Karpas-422 (cell line): Measurements from ENCODE around the gene IL13. TPM values are rescaled to one million over a fixed set of nuclear protein-coding genes. Genes with fewer than 3 reads are reported as not detected.

Experiments
- DNase-seq: peaks from one replicate; pipeline ENCODE4 v3.0.0-alpha.2; 2015
- H2AFZ ChIP-seq: fragments of 200-600 bp; sonication (generic); 2 replicates; pipeline ENCODE4 v1.6.1; 2014; ENCODE audit warnings: antibody characterized with exemption, low read length, mixed read lengths
- H3K27ac ChIP-seq: fragments of 200-600 bp; sonication (generic); 2 replicates; pipeline ENCODE4 v1.5.1; 2014; ENCODE audit warnings: mild to moderate bottlenecking, low read length, moderate library complexity
- H3K27me3 ChIP-seq: fragments of 200-600 bp; sonication (generic); 2 replicates; pipeline ENCODE4 v1.6.1; 2014; ENCODE audit warnings: low read length, mixed read lengths
- H3K36me3 ChIP-seq: fragments of 200-600 bp; sonication (generic); 2 replicates; pipeline ENCODE4 v1.6.1; 2014; ENCODE audit warnings: low read length, mixed read lengths; ENCODE audit not compliant: insufficient read depth
- H3K4me1 ChIP-seq: fragments of 200-600 bp; sonication (generic); 2 replicates; pipeline ENCODE4 v1.6.1; 2014; ENCODE audit warnings: mild to moderate bottlenecking, low read length, mixed read lengths
- H3K4me2 ChIP-seq: fragments of 200-600 bp; sonication (generic); 2 replicates; pipeline ENCODE4 v1.6.1; 2014; ENCODE audit warnings: low read length, low read depth, mild to moderate bottlenecking; ENCODE audit not compliant: poor library complexity, severe bottlenecking
- H3K4me3 ChIP-seq: fragments of 200-600 bp; sonication (generic); 2 replicates; pipeline ENCODE4 v1.5.1; 2014; ENCODE audit warnings: mild to moderate bottlenecking, antibody characterized with exemption, low read length, mixed read lengths
- H3K79me2 ChIP-seq: fragments of 200-600 bp; sonication (generic); 2 replicates; pipeline ENCODE4 v1.6.1; 2014; ENCODE audit warnings: mild to moderate bottlenecking, low read length, mixed read lengths
- H3K9ac ChIP-seq: fragments of 200-600 bp; sonication (generic); 2 replicates; pipeline ENCODE4 v1.6.0; 2014; ENCODE audit warnings: low read length
- H3K9me2 ChIP-seq: fragments of 200-600 bp; sonication (generic), shearing (Covaris generic); replicated peaks from 2 replicates; pipeline ENCODE4 v1.6.0; 2014; ENCODE audit warnings: mild to moderate bottlenecking, low read length, moderate library complexity; ENCODE audit not compliant: insufficient read depth
- H3K9me3 ChIP-seq: fragments of 300-700, 200-600 bp; sonication (generic); 2 replicates; pipeline ENCODE4 v1.6.1; 2014; ENCODE audit warnings: low read length, mixed read lengths
- H4K20me1 ChIP-seq: fragments of 200-600 bp; sonication (generic); 2 replicates; pipeline ENCODE4 v1.6.1; 2014; ENCODE audit warnings: mild to moderate bottlenecking, antibody characterized with exemption, low read length, low read depth; ENCODE audit not compliant: insufficient read depth
- total RNA-seq: library from RNA; depleted of rRNA; stranded (reverse); fragments of >200 nt; shearing (Covaris generic); gene quantifications from 2 replicates; pipeline ENCODE4 v1.2.3, GENCODE V29; 2014; ENCODE audit warnings: low replicate concordance

Gene IL13
- total RNA-seq, 1 experiment from 2014 or later = not detected

- Histone ChIP-seq H3K4me2 (no peak overlapping the region), H3K27me3 (no peaks in the 10 kb centered on the region), H3K9me3 (no peaks in the 10 kb centered on the region), H4K20me1 (no peaks in the 10 kb centered on the region), H3K27ac (no peak overlapping the region), H2AFZ (no peak overlapping the region), H3K9me2 (no peaks in the 10 kb centered on the region), H3K4me3 (no peak overlapping the region), H3K79me2 (no peaks in the 10 kb centered on the region), H3K9ac (no peak overlapping the region), H3K4me1 (peaks cover 29% of the 10 kb centered on the region), H3K36me3 (no peaks in the 10 kb centered on the region)
- no peak for DNase-seq
These were observed 669 bp downstream of the IL13 start for GRCh38 chr5:132658381-132659302.

- Histone ChIP-seq H3K36me3 (no peaks in the 10 kb centered on the region), H3K79me2 (no peaks in the 10 kb centered on the region), H3K27me3 (no peaks in the 10 kb centered on the region), H3K4me2 (no peak overlapping the region), H3K27ac (no peak overlapping the region), H3K9ac (no peak overlapping the region), H3K4me3 (no peak overlapping the region), H3K9me3 (no peaks in the 10 kb centered on the region), H3K9me2 (no peaks in the 10 kb centered on the region), H3K4me1 (peaks cover 31% of the 10 kb centered on the region), H2AFZ (no peak overlapping the region; the same call in 1 of the 2 replicates), H4K20me1 (no peaks in the 10 kb centered on the region)
- DNase-seq = no peak
These were observed 1.9 kb downstream of the IL13 start for GRCh38 chr5:132659598-132660493.

DNA sequence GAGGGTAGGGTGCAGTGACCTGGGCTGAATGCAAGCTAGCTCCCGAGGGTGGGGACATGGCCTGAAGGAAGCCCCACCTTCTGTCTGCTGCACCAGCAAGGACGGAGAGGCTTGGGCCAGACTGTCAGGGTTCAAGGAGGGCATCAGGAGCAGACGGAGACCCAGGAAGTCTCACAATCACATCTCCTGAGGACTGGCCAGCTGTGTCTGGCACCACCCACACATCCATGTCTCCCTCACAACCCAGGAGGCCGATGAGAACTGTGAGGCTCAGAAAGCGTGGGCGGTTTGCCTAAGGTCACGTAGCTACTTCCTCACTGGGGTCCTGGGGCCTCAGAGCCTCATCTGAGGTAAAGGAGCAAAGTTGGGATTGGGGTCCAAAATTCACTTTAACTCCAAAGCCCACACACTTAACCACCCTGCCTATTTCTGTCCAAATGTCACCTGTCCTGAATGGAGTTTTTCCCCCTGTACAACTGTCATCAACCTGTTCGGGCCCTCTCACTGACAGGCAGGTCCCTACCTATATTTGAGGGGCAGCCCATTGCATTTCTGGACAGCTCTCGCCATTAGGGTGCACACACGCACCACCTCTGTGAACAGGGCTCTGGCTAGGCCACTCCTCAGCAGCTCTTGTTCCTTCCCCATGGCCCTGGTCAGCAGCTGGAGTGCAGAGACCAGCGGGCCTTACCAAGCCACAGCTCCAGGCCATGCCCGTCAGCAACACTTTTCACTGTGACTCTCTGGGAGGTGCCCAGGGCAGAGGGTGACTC, 3.4 kb downstream of the IL13 start:
- no peaks in the 10 kb centered on the region for H3K27me3 ChIP-seq
- H3K27ac ChIP-seq = no peak overlapping the region
- DNase-seq = no peak
- peaks cover 31% of the 10 kb centered on the region for H3K4me1 ChIP-seq
- no peaks in the 10 kb centered on the region for H3K9me2 ChIP-seq
- no peaks in the 10 kb centered on the region for H3K79me2 ChIP-seq
- H3K4me3 ChIP-seq = no peak overlapping the region; the same call in 1 of the 2 replicates
- H3K36me3 ChIP-seq = no peaks in the 10 kb centered on the region
- H2AFZ ChIP-seq = peak overlapping the region; percentile 26; the same call in 1 of the 2 replicates
- H3K9me3 ChIP-seq = no peaks in the 10 kb centered on the region
- peak overlapping the region; percentile 15; the same call in 1 of the 2 replicates for H3K9ac ChIP-seq
- H3K4me2 ChIP-seq = peak overlapping the region; percentile 36
- H4K20me1 ChIP-seq = no peaks in the 10 kb centered on the region

DNA sequence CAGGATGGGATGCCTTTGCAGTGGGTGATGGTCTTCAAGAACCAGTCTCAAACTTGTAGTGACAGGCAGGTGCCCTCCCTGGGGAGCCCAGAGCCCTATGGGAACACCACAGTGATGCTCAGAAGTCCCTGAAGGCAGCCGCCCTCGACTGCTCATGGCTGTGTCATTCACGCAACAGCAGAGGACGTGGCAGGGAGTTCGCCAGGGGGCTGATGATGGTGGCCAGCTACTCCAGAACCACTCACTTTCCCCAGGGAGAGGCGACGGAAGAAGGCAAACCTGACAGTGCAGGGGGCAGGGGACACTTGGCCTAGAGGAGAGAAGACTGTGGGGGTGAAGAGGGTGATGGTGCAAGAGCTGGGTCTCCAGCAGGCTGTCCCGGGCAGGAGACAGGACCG, 4.0 kb downstream of the IL13 start:
- Histone ChIP-seq H3K4me3 (no peak overlapping the region; the same call in 1 of the 2 replicates), H3K79me2 (no peaks in the 10 kb centered on the region), H3K9me2 (no peaks in the 10 kb centered on the region), H3K9me3 (no peaks in the 10 kb centered on the region), H3K27ac (no peak overlapping the region), H3K27me3 (no peaks in the 10 kb centered on the region), H4K20me1 (no peaks in the 10 kb centered on the region), H3K9ac (0 out of 2 replicates have a peak overlapping the region, but pooled peaks have one; percentile 15), H3K36me3 (no peaks in the 10 kb centered on the region), H2AFZ (no peak overlapping the region), H3K4me1 (peaks cover 31% of the 10 kb centered on the region), H3K4me2 (peak overlapping the region; percentile 36)
- DNase-seq = peak; percentile 68

GRCh38 chr5:132662925-132663770, 5.2 kb downstream of the IL13 start:
- H3K9ac ChIP-seq = no peak overlapping the region
- DNase-seq = peak; percentile 53
- H3K4me3 ChIP-seq = no peak overlapping the region
- no peak overlapping the region for H3K4me2 ChIP-seq
- H3K9me3 ChIP-seq = no peaks in the 10 kb centered on the region
- no peaks in the 10 kb centered on the region for H3K79me2 ChIP-seq
- no peaks in the 10 kb centered on the region for H3K9me2 ChIP-seq
- no peaks in the 10 kb centered on the region for H4K20me1 ChIP-seq
- peak overlapping the region; percentile 39 for H2AFZ ChIP-seq
- peaks cover 31% of the 10 kb centered on the region for H3K4me1 ChIP-seq
- no peaks in the 10 kb centered on the region for H3K27me3 ChIP-seq
- H3K27ac ChIP-seq = no peak overlapping the region
- H3K36me3 ChIP-seq = no peaks in the 10 kb centered on the region

DNA sequence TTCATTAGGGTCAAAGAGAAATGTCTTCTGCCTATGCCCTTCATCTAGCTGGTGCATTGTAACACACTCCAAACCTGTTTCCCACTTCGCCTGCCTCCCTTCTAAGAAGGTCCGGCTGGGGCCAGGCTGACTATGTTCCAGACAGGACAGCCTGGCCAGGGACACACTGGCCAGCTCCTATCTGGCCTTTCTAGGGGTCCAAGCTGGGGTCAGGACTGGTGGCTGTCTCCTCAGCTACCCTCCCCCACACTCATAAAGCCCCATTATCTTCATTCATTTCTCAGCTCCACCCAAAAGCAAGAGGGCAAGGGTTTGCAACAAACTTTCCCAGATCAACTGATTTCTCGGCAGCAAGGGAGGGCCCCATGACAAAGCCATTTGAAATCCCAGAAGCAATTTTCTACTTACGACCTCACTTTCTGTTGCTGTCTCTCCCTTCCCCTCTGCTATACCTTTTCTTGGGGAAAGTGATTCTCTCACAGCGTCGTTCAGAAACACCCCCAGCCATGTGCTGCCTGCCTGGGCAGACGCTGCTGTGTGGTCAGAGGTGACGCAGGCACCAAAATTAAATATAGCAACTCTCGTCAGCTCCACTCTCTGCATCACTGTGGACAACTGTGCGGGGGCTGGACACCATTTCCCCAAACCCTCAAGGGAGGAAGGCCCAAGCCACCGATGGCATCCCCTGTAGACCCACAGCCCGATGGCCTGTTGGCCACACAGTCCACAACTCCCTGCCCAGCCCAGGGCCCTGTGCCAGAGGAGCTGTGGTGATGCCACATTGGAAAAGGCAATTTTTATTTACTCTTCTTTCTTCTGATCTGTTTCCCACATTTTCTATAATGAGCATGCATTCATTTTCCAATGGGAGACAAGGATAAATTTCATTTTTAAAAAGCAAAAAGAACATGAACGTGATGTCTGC, 6.1 kb downstream of the IL13 start:
- H2AFZ ChIP-seq = peak overlapping the region; percentile 39; the same call in 1 of the 2 replicates
- H3K9ac ChIP-seq = no peak overlapping the region
- no peak for DNase-seq
- no peak overlapping the region for H3K4me2 ChIP-seq
- no peak overlapping the region for H3K4me3 ChIP-seq
- no peaks in the 10 kb centered on the region for H4K20me1 ChIP-seq
- H3K9me2 ChIP-seq = no peaks in the 10 kb centered on the region
- peaks cover 31% of the 10 kb centered on the region for H3K4me1 ChIP-seq
- H3K9me3 ChIP-seq = no peaks in the 10 kb centered on the region
- H3K79me2 ChIP-seq = no peaks in the 10 kb centered on the region
- no peaks in the 10 kb centered on the region for H3K27me3 ChIP-seq
- no peak overlapping the region for H3K27ac ChIP-seq
- H3K36me3 ChIP-seq = no peaks in the 10 kb centered on the region
